HG02970 (cell line): ENCODE measurements around the gene PPARD.
"Not testable (repeated sequence)": the region's sequence is repeated elsewhere in the genome, so short reads cannot be mapped to it uniquely, and the experiment has no call there.

ENCODE experiments used
- ATAC-seq: cut with Tn5 transposase; IDR thresholded peaks from one replicate; pipeline ENCODE4 v1.9.1; 2021; ENCODE audit warnings: mild to moderate bottlenecking, moderate library complexity, moderate number of reproducible peaks; ENCODE audit not compliant: unreplicated experiment, low FRiP score

The PPARD gene

GRCh38 chr6:35342258-35343091 lies at the start of gene PPARD:
TSS of gene PPARD (plus strand) at chr6:35342558. CDS start at chr6:35411088, 68,530 bp downstream.
- peak; percentile 97 for ATAC-seq

GRCh38 chr6:35293681-35294080 lies 48.7 kb upstream of the PPARD start:
- ATAC-seq: no peak

- no peak for ATAC-seq
Observed at GRCh38 chr6:35294308-35294945, 47.9 kb upstream of the PPARD start.

- no peak for ATAC-seq
Observed at GRCh38 chr6:35295036-35295435, 47.3 kb upstream of the PPARD start.

DNA sequence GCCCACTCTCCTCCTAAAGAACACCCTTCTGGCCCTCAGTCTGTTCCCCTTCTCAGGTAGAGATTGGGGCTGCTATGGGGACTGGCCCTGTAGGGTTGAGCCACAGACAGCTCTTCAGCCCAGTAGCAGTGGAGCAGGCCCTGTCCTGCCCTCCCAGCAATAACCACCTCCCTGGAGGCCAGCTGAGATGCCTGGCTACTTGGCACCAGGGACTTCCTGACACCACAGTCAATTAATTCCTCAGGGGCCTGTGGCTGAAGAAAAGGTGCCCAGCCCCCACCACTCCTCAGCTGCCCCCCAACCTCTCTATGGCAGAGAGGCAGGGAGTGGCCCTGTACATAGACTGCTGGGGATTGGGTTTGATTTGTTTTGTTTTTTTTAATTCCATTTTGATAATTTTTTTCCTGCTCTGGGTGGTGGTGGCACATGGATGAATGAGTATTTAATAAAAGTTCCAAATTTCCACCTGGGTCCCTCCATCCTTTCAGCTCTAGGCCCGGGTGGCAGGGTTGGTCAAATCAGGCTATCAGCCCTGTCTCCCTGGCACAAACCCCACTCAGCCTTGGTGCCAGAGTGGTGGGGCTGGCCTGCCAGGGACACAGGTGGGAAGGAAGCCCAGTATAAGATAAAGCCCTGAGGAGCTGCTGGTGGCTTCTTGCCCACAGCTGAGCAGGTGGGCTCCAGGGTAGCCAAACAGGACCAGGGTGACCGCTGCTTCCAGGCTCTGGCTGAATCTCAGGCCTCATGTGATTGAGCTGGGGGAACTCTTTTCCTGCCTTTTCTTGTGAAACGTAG lies 46.6 kb upstream of the PPARD start:
- ATAC-seq: no peak

- no peak for ATAC-seq
Observed at GRCh38 chr6:35296931-35297600, 45.3 kb upstream of the PPARD start.

DNA sequence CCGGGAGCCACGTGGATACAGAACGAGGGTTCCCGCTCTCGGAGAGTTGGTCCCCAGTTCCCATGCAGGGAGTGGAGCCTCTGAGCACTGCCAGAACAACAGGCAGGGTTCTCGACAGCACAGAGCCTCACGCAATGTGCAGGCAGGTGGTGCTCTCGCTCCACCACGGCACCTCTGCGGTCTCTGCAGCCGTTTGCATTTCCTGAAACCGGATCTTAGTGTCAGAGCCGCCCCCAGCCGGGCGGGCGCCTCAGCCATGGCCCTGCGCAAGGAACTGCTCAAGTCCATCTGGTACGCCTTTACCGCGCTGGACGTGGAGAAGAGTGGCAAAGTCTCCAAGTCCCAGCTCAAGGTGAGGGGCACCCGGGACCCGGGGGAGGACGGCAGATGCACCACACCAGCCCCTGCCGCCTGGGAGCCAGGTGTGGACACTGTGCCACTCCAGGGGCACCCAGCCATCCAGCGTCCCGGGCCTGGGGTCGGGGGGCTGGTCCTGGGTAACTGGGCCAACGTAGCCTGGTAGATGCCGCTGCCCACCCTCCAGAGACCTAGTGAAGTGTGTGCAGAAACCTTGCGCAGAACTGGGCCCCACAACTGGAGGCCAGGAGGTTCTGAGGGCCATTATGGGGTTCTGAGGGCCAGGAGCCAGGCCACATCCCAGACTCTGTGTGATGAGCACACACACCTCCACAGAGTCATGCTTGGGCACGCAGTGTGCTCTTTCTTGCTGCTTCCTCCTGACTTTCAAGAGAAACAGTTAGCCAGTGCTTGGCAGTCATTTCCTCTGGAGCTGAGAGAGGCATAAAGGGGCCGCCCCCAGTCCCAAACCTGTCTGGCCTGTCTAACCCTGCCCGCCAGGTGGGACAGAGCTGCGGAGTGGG lies 44.5 kb upstream of the PPARD start, which contains the start of gene DEF6:
Gene DEF6, plus strand, starts transcription at position 218 of the 881 bp plus-strand sequence. Its CDS starts 39 bp downstream, at position 257.
- peak; percentile 62 for ATAC-seq

- no peak for ATAC-seq
Observed at GRCh38 chr6:35298625-35299140, 43.7 kb upstream of the PPARD start.

GRCh38 chr6:35299674-35300073 lies 42.7 kb upstream of the PPARD start:
- ATAC-seq: no peak

DNA sequence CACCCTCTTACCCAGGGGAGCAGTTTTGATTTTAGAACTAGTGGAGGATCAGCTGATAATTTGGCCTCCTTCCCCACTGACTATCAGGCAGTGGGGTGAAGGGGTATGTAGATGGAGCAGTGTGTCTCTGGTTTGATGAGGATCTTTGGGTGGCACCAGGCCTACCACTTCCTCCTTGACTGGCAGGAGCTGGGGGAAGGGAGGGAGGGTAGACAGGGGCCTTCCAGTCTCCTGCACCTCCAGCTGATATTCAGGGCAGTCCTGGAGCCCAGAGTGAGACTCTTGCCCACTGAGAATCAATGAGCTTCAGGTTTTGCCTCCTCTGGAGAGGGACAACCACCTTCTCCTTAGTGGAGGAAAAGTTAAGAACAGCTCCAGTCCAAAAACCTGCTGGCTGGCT lies 41.5 kb upstream of the PPARD start:
- no peak for ATAC-seq

DNA sequence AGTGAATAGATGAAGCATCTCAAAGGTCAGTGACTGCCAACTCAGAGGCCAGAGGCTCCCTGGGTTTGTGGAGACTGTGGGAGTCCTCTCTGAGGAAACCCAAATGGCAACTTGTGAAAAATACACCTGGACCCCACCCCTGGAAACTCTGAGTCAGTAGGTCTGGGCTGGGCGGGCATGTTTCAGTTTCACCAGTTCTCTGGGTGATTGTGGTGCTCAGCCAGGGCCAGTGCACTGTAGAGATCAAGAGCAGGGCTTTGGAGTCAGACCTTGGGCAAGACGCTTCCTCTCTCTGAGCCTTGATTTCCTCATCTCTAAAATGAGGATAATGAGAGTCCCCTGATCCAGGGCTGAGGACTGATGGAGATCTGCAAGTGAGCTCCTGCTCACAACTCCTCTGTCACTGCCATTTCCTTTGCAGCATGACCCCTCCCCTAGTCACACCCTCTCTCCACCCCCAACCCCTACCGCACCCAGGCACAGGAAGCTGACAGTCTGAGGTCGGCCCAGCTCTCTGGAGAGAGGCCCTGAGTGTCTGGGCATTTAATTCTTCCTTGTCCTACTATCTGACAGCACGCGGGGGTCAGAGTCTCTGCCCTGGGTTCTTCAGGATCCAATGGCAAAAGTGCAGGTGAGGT lies 39.6 kb upstream of the PPARD start:
- peak; percentile 56 for ATAC-seq

DNA sequence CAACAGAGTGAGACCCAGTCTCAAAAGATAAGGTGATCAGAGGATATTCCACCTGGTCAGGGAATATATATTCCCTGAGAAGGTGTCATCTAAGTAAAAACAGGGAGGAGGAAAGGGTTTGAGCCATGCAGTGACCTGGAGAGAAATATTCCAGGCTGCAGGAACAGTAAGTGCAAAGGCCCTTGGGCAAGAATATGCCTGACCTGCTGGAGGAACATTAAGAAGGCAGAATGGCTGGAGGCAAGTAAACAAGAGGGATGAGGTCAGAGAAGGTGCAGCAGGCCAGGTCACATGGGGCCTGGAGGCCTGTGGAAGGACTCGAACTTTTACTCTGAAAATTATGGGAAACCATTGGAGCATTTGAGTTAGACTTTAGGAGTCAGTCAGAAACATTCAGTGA lies 38.1 kb upstream of the PPARD start:
- ATAC-seq: no peak

GRCh38 chr6:35305117-35305516 lies 37.2 kb upstream of the PPARD start:
- no peak for ATAC-seq

GRCh38 chr6:35307138-35307537 lies 35.2 kb upstream of the PPARD start:
- not testable (repeated sequence) for ATAC-seq

- ATAC-seq: not testable (repeated sequence)
Observed at GRCh38 chr6:35308543-35308942, 33.8 kb upstream of the PPARD start.

DNA sequence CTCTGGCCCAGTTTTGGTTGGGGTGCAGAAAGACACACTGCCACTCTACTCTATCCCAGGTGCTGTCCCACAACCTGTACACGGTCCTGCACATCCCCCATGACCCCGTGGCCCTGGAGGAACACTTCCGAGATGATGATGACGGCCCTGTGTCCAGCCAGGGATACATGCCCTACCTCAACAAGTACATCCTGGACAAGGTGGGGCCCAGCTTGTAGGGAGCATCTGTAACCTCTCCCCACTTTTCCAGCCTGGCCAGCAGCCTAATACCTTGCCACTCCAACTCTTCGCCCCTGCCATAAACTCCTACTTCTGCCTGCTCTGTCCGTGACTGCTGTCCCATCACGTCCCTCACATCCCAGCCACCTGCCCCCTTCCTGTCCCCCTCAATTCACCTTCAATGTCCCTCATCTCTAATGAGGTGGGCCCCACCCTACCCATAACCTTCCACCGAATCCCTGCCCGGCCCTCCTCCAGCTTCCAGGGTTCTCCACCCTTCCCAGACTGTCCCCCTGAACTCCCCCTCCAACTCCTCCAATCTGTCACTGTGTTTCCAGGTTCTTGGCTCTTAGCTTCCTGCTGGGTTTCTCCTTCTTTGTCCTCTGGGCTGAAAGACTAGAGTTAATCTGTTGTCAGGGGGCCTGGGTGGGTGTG lies 32.6 kb upstream of the PPARD start:
- no peak for ATAC-seq

- ATAC-seq: no peak
Observed at GRCh38 chr6:35310265-35310831, 32.0 kb upstream of the PPARD start.
